Measurements from ENCODE around the gene C19orf67.
A peak's percentile ranks its signal among the peaks of the same experiment; 100 is the strongest.

The C19orf67 gene

GRCh38 chr19:14089662-14090508 lies 4.3 kb upstream of the C19orf67 start:
- H3K4me1 ChIP-seq (ENCODE audit: control insufficient read depth, insufficient read depth, low read length), result no peaks in the 10 kb centered on the region
- TF ChIP-seq, protein P1, sequence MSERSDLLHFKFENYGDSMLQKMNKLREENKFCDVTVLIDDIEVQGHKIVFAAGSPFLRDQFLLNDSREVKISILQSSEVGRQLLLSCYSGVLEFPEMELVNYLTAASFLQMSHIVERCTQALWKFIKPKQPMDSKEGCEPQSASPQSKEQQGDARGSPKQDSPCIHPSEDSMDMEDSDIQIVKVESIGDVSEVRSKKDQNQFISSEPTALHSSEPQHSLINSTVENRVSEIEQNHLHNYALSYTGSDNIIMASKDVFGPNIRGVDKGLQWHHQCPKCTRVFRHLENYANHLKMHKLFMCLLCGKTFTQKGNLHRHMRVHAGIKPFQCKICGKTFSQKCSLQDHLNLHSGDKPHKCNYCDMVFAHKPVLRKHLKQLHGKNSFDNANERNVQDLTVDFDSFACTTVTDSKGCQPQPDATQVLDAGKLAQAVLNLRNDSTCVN (tag by site-specific recombination; optimal IDR thresholded peaks at IDR 0.05), result peak; percentile 61
- TF ChIP-seq, protein P2, sequence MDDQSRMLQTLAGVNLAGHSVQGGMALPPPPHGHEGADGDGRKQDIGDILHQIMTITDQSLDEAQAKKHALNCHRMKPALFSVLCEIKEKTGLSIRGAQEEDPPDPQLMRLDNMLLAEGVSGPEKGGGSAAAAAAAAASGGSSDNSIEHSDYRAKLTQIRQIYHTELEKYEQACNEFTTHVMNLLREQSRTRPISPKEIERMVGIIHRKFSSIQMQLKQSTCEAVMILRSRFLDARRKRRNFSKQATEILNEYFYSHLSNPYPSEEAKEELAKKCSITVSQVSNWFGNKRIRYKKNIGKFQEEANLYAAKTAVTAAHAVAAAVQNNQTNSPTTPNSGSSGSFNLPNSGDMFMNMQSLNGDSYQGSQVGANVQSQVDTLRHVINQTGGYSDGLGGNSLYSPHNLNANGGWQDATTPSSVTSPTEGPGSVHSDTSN (CRISPR knock-in tag; IDR thresholded peaks at IDR 0.05), result peak; percentile 32; the same call in 1 of the 2 replicates
- TF ChIP-seq ZNF157 (tag by site-specific recombination; IDR thresholded peaks at IDR 0.05) (no peak), TCF7L2 (IDR thresholded peaks at IDR 0.05; ENCODE audit: borderline replicate concordance, low read depth, low read length) (no peak)
- H3K4me3 ChIP-seq (ENCODE audit: low read depth, low read length), result peak overlapping the region; percentile 48
- POLR2A ChIA-PET, result interaction anchor here (0.6 to 1.0 kb wide), 2 partner anchors 8 to 46 kb away, joined by 3 read pairs; partner anchors contain the start of gene ASF1B
- CTCF ChIA-PET, result interaction anchor here (0.6 to 1.3 kb wide), 5 partner anchors 14 to 818 kb away, joined by 3 to 6 read pairs (median 3); no protein-coding TSS in a partner anchor
- H3K9me3 ChIP-seq (ENCODE audit: control insufficient read depth, insufficient read depth, low read depth, low read length), result no peaks in the 10 kb centered on the region
- peaks cover 4 to 14% of the 10 kb centered on the region in 2 experiments; a peak in 2 of 3 replicates for H3K36me3 ChIP-seq (ENCODE audit: control insufficient read depth in 2 of 2, insufficient read depth in 1 of 2, low read length in 2 of 2)
- peak overlapping the region; percentile 32; the same call in 1 of the 2 replicates for H3K27ac ChIP-seq (ENCODE audit: extremely low read depth, low read depth, low read length)

DNA sequence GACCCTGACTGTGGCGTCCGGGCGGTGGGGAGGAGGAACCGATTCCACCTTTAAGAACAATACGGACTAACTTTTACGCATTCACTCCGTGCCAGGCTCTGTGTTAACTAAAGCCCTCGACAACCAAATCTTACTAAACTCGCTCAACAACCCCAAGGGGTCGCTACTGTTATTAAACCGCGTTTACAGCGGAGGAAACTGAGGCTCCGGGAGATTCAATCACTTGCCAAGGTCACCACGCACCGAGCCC lies 3.8 kb upstream of the C19orf67 start:
- ChIA-PET POLR2A (interaction anchor here (1.0 kb wide), 1 partner anchor 47 kb away, joined by 3 read pairs; the partner anchor contains the start of gene ASF1B), CTCF (interaction anchor here (0.6 to 1.3 kb wide), 4 partner anchors 14 to 818 kb away, joined by 3 to 6 read pairs (median 3); no protein-coding TSS in a partner anchor)
- peaks cover 4 to 14% of the 10 kb centered on the region in 2 experiments; a peak in 2 of 3 replicates for H3K36me3 ChIP-seq (ENCODE audit: control insufficient read depth in 2 of 2, insufficient read depth in 1 of 2, low read length in 2 of 2)
- peak overlapping the region; percentile 48 for H3K4me3 ChIP-seq (ENCODE audit: low read depth, low read length)
- no peaks in the 10 kb centered on the region for H3K4me1 ChIP-seq (ENCODE audit: control insufficient read depth, insufficient read depth, low read length)
- TF ChIP-seq ZNF76 (tag by site-specific recombination; IDR thresholded peaks at IDR 0.05; ENCODE audit: borderline replicate concordance, low read depth), result no peak
- TF ChIP-seq ZBTB8A (tag by site-specific recombination; IDR thresholded peaks at IDR 0.05), result 0 out of 2 replicates have a peak, but pooled peaks have one; percentile 12
- no peak for TF ChIP-seq ZNF114 (tag by site-specific recombination; IDR thresholded peaks at IDR 0.05)
- no peaks in the 10 kb centered on the region for H3K9me3 ChIP-seq (ENCODE audit: control insufficient read depth, insufficient read depth, low read depth, low read length)
- H3K27ac ChIP-seq (ENCODE audit: extremely low read depth, low read depth, low read length), result peak overlapping the region; percentile 32; the same call in 1 of the 2 replicates

- no peaks in the 10 kb centered on the region for H3K9me3 ChIP-seq (ENCODE audit: control insufficient read depth, insufficient read depth, low read depth, low read length)
- TF ChIP-seq ZNF513 (tag by site-specific recombination; IDR thresholded peaks at IDR 0.05) (peak; percentile 99), ZNF2 (tag by site-specific recombination; IDR thresholded peaks at IDR 0.05) (peak; percentile 99)
- TF ChIP-seq, protein P3, sequence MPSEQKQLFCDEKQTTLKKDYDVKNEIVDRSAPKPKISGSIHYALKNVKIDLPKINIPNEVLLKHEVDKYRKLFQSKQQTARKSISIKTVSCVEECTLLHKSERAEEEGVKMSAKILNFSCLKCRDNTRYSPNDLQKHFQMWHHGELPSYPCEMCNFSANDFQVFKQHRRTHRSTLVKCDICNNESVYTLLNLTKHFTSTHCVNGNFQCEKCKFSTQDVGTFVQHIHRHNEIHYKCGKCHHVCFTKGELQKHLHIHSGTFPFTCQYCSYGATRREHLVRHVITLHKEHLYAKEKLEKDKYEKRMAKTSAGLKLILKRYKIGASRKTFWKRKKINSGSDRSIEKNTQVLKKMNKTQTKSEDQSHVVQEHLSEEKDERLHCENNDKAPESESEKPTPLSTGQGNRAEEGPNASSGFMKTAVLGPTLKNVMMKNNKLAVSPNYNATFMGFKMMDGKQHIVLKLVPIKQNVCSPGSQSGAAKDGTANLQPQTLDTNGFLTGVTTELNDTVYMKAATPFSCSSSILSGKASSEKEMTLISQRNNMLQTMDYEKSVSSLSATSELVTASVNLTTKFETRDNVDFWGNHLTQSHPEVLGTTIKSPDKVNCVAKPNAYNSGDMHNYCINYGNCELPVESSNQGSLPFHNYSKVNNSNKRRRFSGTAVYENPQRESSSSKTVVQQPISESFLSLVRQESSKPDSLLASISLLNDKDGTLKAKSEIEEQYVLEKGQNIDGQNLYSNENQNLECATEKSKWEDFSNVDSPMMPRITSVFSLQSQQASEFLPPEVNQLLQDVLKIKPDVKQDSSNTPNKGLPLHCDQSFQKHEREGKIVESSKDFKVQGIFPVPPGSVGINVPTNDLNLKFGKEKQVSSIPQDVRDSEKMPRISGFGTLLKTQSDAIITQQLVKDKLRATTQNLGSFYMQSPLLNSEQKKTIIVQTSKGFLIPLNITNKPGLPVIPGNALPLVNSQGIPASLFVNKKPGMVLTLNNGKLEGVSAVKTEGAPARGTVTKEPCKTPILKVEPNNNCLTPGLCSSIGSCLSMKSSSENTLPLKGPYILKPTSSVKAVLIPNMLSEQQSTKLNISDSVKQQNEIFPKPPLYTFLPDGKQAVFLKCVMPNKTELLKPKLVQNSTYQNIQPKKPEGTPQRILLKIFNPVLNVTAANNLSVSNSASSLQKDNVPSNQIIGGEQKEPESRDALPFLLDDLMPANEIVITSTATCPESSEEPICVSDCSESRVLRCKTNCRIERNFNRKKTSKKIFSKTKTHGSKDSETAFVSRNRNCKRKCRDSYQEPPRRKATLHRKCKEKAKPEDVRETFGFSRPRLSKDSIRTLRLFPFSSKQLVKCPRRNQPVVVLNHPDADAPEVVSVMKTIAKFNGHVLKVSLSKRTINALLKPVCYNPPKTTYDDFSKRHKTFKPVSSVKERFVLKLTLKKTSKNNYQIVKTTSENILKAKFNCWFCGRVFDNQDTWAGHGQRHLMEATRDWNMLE (tag by site-specific recombination; conservative IDR thresholded peaks at IDR 0.05; ENCODE audit: low read depth), result no peak
- TF ChIP-seq, protein P4, sequence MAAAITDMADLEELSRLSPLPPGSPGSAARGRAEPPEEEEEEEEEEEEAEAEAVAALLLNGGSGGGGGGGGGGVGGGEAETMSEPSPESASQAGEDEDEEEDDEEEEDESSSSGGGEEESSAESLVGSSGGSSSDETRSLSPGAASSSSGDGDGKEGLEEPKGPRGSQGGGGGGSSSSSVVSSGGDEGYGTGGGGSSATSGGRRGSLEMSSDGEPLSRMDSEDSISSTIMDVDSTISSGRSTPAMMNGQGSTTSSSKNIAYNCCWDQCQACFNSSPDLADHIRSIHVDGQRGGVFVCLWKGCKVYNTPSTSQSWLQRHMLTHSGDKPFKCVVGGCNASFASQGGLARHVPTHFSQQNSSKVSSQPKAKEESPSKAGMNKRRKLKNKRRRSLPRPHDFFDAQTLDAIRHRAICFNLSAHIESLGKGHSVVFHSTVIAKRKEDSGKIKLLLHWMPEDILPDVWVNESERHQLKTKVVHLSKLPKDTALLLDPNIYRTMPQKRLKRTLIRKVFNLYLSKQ (tag by site-specific recombination; IDR thresholded peaks at IDR 0.05; ENCODE audit: borderline replicate concordance), result no peak
- H3K27ac ChIP-seq (ENCODE audit: extremely low read depth, low read depth, low read length), result no peak overlapping the region; the same call in 1 of the 2 replicates
- no peak overlapping the region for H3K4me3 ChIP-seq (ENCODE audit: low read depth, low read length)
- CTCF ChIA-PET, result interaction anchor here (0.6 to 1.3 kb wide), 5 partner anchors 13 to 817 kb away, joined by 3 to 6 read pairs (median 3); no protein-coding TSS in a partner anchor
- POLR2A ChIA-PET, result interaction anchor here (1.0 kb wide), 1 partner anchor 47 kb away, joined by 3 read pairs; the partner anchor contains the start of gene ASF1B
- H3K36me3 ChIP-seq (ENCODE audit: control insufficient read depth in 2 of 2, insufficient read depth in 1 of 2, low read length in 2 of 2), result peaks cover 4 to 14% of the 10 kb centered on the region in 2 experiments; a peak in 2 of 3 replicates
- H3K4me1 ChIP-seq (ENCODE audit: control insufficient read depth, insufficient read depth, low read length), result no peaks in the 10 kb centered on the region
Measured at GRCh38 chr19:14088634-14089411, 3.2 kb upstream of the C19orf67 start.
